HG02623 (cell line): ENCODE data around the gene TIMP3.
"Not testable (repeated sequence)": the region's sequence is repeated elsewhere in the genome, so short reads cannot be mapped to it uniquely, and the experiment has no call there.

Experiments
- ATAC-seq: cut with Tn5 transposase; IDR thresholded peaks from one replicate; pipeline ENCODE4 v1.9.1; 2021; ENCODE audit warnings: moderate library complexity; ENCODE audit not compliant: unreplicated experiment

TIMP3 gene

DNA sequence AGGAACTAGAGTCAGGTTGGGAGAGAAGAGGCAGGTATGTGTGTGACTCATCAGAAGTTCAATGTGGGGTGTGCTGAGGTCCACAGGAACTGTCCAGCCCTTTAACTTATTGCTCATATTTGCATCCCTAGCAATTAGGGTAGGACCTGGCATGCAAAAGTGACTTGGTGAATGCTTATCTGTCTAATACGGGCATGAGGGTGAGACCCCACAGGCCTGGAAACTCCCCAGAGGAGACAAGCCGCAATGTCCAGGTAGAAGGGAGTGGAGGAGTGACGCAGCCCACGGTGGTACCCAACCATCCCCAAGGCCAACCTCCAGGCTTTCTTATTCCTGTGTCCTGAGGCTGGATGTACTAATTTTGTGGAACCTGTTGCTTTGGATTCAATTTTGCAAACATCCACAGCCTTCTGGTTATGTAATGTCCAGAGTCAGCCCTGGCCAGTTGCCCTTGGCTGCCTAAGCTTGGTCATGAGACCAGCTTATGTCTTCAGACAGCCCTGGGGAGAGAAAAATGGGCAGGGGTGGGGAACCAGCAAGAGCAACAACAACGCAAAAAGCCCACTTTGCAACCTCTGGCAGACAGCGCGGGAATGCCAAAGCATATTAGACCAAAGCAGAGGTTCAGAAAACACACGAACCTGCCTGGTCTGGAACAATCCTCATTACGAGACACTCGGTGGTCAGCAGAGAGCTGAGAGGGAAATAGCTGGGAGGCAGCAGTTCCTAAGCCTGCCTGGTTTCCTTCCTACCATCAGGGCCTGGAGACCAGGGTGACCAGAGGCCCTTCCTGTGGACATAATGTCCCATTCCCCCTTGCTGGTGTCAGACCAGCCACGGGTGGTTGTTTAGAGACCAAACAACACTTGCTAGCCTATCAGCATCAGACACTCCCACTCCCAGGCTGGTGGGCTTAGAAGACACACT is 49.3 kb downstream of the TIMP3 start:
- ATAC-seq = no peak

- no peak for ATAC-seq
These were observed 51.1 kb downstream of the TIMP3 start for GRCh38 chr22:32852395-32853251.

GRCh38 chr22:32853662-32854061 is 52.2 kb downstream of the TIMP3 start:
- no peak for ATAC-seq

- ATAC-seq = no peak
These were observed 52.9 kb downstream of the TIMP3 start for GRCh38 chr22:32854351-32854804.

DNA sequence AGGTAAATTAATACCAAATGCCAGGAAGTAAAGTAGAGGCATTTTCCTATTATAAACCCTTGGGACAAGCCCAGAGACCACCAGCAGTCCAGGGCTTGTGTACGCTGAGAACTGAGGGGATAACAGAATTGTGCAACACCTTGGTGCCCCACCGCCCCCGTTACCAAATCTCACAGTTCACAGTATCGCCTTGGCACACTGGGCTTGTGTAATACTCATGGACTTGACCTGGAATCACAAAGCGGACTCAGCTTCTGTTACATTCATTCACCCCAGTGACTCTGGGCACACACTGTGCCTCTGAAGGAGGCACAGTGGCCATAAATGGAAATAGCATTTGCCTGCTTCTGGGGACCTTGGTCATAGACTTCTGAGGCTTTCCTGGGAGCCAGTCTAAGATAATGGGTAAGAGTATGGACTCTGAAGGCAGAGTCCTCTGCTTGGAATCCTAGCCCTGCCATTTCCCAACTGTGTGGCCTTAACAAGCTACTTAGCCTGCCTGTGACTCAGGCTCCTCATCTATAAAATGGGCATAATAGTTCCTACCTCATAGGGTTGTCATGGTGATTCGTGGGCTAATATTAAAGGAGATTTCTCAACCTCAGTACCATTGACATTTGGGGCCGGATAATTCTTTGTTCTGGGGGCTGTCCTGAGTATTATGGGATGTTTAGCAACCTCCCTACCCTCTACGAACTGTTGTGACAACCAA is 53.7 kb downstream of the TIMP3 start:
- no peak for ATAC-seq

- no peak for ATAC-seq
These were observed 56.7 kb downstream of the TIMP3 start for GRCh38 chr22:32858121-32858703.

- ATAC-seq = no peak
These were observed 57.5 kb downstream of the TIMP3 start for GRCh38 chr22:32858957-32859356.

DNA sequence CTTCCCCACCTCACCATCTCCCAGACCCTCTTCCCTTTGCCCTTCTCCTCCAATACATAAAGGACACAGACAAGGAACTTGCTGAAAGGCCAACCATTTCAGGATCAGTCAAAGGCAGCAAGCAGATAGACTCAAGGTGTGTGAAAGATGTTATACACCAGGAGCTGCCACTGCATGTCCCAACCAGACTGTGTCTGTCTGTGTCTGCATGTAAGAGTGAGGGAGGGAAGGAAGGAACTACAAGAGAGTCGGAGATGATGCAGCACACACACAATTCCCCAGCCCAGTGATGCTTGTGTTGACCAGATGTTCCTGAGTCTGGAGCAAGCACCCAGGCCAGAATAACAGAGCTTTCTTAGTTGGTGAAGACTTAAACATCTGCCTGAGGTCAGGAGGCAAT is 58.2 kb downstream of the TIMP3 start:
- no peak for ATAC-seq

GRCh38 chr22:32861330-32861729 is 59.8 kb downstream of the TIMP3 start:
- ATAC-seq = no peak

GRCh38 chr22:32862083-32862482 is 60.6 kb downstream of the TIMP3 start:
- no peak for ATAC-seq

DNA sequence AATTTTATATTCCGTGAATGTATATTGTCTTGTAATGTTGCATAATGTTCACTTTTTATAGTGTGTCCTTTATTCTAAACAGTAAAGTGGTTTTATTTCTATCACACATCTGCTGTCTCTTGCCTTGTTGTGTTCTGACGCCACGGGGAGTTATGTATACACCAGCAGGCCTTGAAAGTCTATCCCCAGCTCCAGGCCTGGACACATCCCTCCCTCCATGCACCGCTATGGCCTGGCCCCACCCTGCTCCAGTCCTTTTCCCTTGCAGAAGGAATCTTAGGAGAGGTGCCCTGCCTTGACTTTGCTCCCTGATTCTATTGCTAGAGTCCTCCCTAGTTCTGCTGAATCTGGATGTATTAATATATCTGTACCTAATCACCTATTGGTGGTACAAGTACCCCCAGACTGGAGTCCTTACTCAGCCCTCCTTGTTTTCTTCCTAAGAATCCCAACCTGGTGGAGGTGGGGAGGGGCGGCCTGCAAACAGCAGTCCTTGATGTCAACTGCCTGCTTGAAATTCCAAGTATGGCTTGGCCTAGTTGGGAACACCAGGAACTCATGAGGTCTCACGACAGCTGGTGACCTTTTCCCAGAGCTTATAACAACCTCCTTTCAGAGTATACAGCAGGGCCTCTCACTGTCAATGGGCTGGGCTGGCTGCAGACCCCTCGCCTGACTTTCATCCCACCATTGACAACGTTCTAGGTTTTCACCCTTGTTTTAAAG is 61.6 kb downstream of the TIMP3 start:
- ATAC-seq = no peak

- no peak for ATAC-seq
These were observed 62.5 kb downstream of the TIMP3 start for GRCh38 chr22:32864041-32864440.

GRCh38 chr22:32864596-32864995 is 63.1 kb downstream of the TIMP3 start:
- ATAC-seq = no peak

GRCh38 chr22:32866953-32867352 is 65.4 kb downstream of the TIMP3 start:
- ATAC-seq = no peak

DNA sequence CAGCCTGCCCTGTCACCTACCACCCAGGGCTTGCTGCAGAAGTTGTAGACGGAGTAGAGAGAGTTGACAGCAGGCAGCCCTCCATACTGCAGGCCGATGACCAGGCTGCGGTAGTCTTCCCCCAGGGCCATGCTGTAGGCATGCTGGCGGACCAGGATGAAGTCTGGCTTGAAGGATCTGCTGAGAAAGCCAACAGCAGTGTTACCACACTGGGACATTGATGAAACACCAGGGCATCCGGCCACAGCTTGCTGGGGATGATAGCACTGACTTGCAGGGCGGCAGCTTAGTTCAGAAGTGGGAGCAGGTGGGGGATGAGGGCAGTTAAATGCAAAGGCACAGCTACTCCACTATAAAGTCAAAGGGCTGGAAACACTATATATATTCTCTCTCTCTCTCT is 67.4 kb downstream of the TIMP3 start:
- no peak for ATAC-seq

DNA sequence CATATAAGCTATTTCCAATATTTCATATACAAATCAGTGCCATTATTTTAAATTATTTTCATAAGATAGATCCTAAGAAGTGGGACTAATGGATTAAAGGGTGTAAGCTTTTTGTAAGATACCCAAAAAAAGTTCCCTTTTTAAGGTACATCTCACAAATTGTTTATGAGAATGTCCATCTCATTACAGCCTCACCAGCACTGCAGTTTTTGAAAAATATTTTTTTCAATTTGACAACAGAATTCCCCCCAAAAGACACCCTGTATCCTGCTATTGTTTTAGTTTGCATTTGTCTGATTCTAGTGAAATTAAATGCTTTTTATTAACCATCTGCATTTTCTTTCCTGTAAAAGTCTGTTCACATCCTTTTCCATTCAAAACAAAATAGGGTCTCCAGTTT is 69.0 kb downstream of the TIMP3 start:
- no peak for ATAC-seq

DNA sequence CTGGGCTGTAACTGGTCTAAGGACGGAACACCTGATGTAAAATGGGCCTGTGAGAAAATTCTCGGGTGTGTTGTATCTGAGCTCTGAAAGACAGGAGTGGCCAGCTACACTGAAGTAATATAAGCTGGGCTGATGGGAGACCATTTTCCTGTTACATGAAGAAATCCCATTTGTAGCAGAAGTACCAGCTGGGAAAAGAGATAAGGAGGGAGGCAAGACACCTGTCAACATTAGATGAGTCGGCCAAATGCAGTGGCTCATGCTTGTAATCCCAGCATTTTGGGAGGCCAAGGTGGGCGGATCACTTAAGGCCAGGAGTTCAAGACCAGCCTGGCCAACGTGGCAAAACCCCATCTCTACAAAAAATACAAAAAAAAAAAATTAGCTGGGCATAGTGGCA is 72.1 kb downstream of the TIMP3 start:
- not testable (repeated sequence) for ATAC-seq

DNA sequence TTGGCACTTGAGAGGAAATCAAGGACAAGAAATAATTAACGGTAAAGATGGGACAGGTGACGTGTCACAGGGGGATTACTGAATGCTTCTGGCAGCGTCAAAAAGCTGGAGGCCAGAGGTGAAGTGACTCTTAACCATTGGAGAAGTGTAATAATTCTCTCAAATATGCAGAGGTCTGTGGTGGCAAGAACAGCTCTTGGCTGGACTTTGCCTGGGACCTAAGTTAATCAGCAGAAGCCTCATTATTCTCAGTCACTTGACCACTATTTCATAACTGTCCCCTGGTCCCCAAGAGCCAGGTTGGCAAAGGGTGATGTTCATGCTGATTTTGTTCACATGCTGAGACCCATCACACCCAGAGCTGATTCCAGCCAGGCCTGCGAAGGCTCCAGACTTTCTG is 72.9 kb downstream of the TIMP3 start:
- ATAC-seq = no peak

GRCh38 chr22:32874976-32875375 is 73.5 kb downstream of the TIMP3 start:
- ATAC-seq = no peak

- ATAC-seq = no peak
These were observed 75.0 kb downstream of the TIMP3 start for GRCh38 chr22:32876516-32876915.
